Measurements from ENCODE around the gene PLA2G2D. TPM values are rescaled to one million over a fixed set of nuclear protein-coding genes. Genes with fewer than 3 reads are reported as not detected.

PLA2G2D gene
- total and polyA plus RNA-seq, 9 of the 15 experiments (the other 6 are each of a cell fraction or from before 2014, with no cell fraction given), result not detected

GRCh38 chr1:20075345-20075744 lies 44.0 kb downstream of the PLA2G2D start:
- no peaks in the 10 kb centered on the region for H3K36me3 ChIP-seq (ENCODE audit: control insufficient read depth, insufficient read depth, low read length)
- no TSS peak for BruUV-seq (replicated peaks)
- no peaks in the 10 kb centered on the region for H3K9me1 ChIP-seq (ENCODE audit: control insufficient read depth, insufficient read depth, low read length)
- H2AFZ ChIP-seq (ENCODE audit: low read depth, low read length), result no peak overlapping the region
- TF ChIP-seq, protein P1, sequence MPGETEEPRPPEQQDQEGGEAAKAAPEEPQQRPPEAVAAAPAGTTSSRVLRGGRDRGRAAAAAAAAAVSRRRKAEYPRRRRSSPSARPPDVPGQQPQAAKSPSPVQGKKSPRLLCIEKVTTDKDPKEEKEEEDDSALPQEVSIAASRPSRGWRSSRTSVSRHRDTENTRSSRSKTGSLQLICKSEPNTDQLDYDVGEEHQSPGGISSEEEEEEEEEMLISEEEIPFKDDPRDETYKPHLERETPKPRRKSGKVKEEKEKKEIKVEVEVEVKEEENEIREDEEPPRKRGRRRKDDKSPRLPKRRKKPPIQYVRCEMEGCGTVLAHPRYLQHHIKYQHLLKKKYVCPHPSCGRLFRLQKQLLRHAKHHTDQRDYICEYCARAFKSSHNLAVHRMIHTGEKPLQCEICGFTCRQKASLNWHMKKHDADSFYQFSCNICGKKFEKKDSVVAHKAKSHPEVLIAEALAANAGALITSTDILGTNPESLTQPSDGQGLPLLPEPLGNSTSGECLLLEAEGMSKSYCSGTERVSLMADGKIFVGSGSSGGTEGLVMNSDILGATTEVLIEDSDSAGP (CRISPR knock-in tag; IDR thresholded peaks at IDR 0.05), result no peak
- TF ChIP-seq KLF1 (tag; IDR thresholded peaks at IDR 0.05) (no peak), RBM25 (IDR thresholded peaks at IDR 0.05; ENCODE audit: low read depth, low read length, severe bottlenecking) (peak; percentile 61)
- no peak overlapping the region for H3K27ac ChIP-seq (ENCODE audit: extremely low read depth, low read depth, low read length)
- H3K4me3 ChIP-seq, result no peak overlapping the region
- CTCF ChIA-PET (ENCODE audit: low intra/inter-chr PET ratio), result no interaction called here
- DNase-seq (ENCODE audit: extremely low read depth in 1 of 4, low spot score in 3 of 4) (no peak), ATAC-seq (no peak), FAIRE-seq (no peak)
- peaks cover 30 to 57% of the 10 kb centered on the region in 2 experiments for H3K27me3 ChIP-seq (ENCODE audit: control insufficient read depth in 2 of 2, insufficient read depth in 2 of 2, low read length in 2 of 2)
- H3K9ac ChIP-seq (ENCODE audit: insufficient read depth in 1 of 2, low read depth in 2 of 2, low read length in 2 of 2), result no peak overlapping the region
- in situ Hi-C loops (cut with MboI) (no loop called here), intact Hi-C loops (cut with micrococcal nuclease) (no loop called here)
- no peak overlapping the region for H3K4me2 ChIP-seq (ENCODE audit: insufficient read depth, low read length)
- 0% methylated on average over 2 of the region's 2 CpGs for WGBS (ENCODE audit: insufficient coverage, low coverage, missing lambda C conversion rate)
- no peaks in the 10 kb centered on the region for H3K4me1 ChIP-seq (replicated peaks in 1 of 2; ENCODE audit: control insufficient read depth in 2 of 2, insufficient read depth in 2 of 2, low read length in 2 of 2)
- no peaks in the 10 kb centered on the region for H3K79me2 ChIP-seq (ENCODE audit: control insufficient read depth, insufficient read depth, low read length)
- H4K20me1 ChIP-seq (replicated peaks; ENCODE audit: control insufficient read depth, insufficient read depth, low read length), result no peaks in the 10 kb centered on the region
- H3K9me3 ChIP-seq (replicated peaks; ENCODE audit: control insufficient read depth, insufficient read depth, low read depth, low read length), result no peaks in the 10 kb centered on the region
- POLR2A ChIA-PET, result interaction anchor here (0.6 to 1.4 kb wide), 2 partner anchors 12 to 15 kb away, joined by 3 read pairs; no protein-coding TSS in a partner anchor

GRCh38 chr1:20074725-20075171 lies 44.6 kb downstream of the PLA2G2D start:
- intact Hi-C loops (cut with micrococcal nuclease) (no loop called here), in situ Hi-C loops (cut with MboI) (no loop called here)
- Histone ChIP-seq H3K27ac (ENCODE audit: extremely low read depth, low read depth, low read length) (no peak overlapping the region), H3K79me2 (ENCODE audit: control insufficient read depth, insufficient read depth, low read length) (no peaks in the 10 kb centered on the region), H3K4me2 (ENCODE audit: insufficient read depth, low read length) (no peak overlapping the region), H3K4me3 (no peak overlapping the region), H3K9me1 (ENCODE audit: control insufficient read depth, insufficient read depth, low read length) (no peaks in the 10 kb centered on the region), H3K9ac (ENCODE audit: insufficient read depth in 1 of 2, low read depth in 2 of 2, low read length in 2 of 2) (no peak overlapping the region), H3K27me3 (ENCODE audit: control insufficient read depth in 2 of 2, insufficient read depth in 2 of 2, low read length in 2 of 2) (peaks cover 31 to 57% of the 10 kb centered on the region in 2 experiments), H2AFZ (ENCODE audit: low read depth, low read length) (no peak overlapping the region), H4K20me1 (replicated peaks; ENCODE audit: control insufficient read depth, insufficient read depth, low read length) (no peaks in the 10 kb centered on the region), H3K9me3 (replicated peaks; ENCODE audit: control insufficient read depth, insufficient read depth, low read depth, low read length) (no peaks in the 10 kb centered on the region), H3K4me1 (replicated peaks in 1 of 2; ENCODE audit: control insufficient read depth in 2 of 2, insufficient read depth in 2 of 2, low read length in 2 of 2) (no peaks in the 10 kb centered on the region), H3K36me3 (ENCODE audit: control insufficient read depth, insufficient read depth, low read length) (no peaks in the 10 kb centered on the region)
- TF ChIP-seq POU5F1 (IDR thresholded peaks at IDR 0.05; ENCODE audit: borderline replicate concordance, low read depth, low read length, partially characterized antibody) (no peak), HMG20B (CRISPR knock-in tag; IDR thresholded peaks at IDR 0.05) (no peak), MEIS2 (IDR thresholded peaks at IDR 0.05; ENCODE audit: partially characterized antibody) (no peak), GTF2E2 (tag; IDR thresholded peaks at IDR 0.05) (no peak)
- ATAC-seq (no peak), FAIRE-seq (no peak), DNase-seq (ENCODE audit: extremely low read depth in 1 of 4, low spot score in 3 of 4) (no peak)
- no TSS peak for BruUV-seq (replicated peaks)
- POLR2A ChIA-PET, result no interaction called here
- WGBS (ENCODE audit: insufficient coverage, low coverage, missing lambda C conversion rate), result 0% methylated on average over 8 of the region's 8 CpGs
- CTCF ChIA-PET (ENCODE audit: low intra/inter-chr PET ratio), result no interaction called here
